GM19395 (cell line): ENCODE data around the gene PRSS57.
"Not testable (repeated sequence)": the region's sequence is repeated elsewhere in the genome, so short reads cannot be mapped to it uniquely, and the experiment has no call there.

ENCODE experiments used
- ATAC-seq: cut with Tn5 transposase; IDR thresholded peaks from one replicate; pipeline ENCODE4 v1.9.1; 2021; ENCODE audit warnings: mild to moderate bottlenecking, moderate library complexity; ENCODE audit not compliant: unreplicated experiment

PRSS57 gene

GRCh38 chr19:695352-695949, at the start of gene PRSS57:
TSS of gene PRSS57 (minus strand) at chr19:695452. CDS start at chr19:695430, 22 bp downstream.
- ATAC-seq: no peak

GRCh38 chr19:743168-743687, 48.0 kb upstream of the PRSS57 start:
- ATAC-seq: no peak

- ATAC-seq: no peak
Observed at GRCh38 chr19:742540-743075, 47.4 kb upstream of the PRSS57 start.

- ATAC-seq: no peak
Observed at GRCh38 chr19:741506-742131, 46.4 kb upstream of the PRSS57 start.

- not testable (repeated sequence) for ATAC-seq
Observed at GRCh38 chr19:740816-741505, 45.7 kb upstream of the PRSS57 start.

- ATAC-seq: no peak
Observed at GRCh38 chr19:739998-740715, 44.9 kb upstream of the PRSS57 start.

GRCh38 chr19:738509-739128, 43.4 kb upstream of the PRSS57 start:
- ATAC-seq: no peak

GRCh38 chr19:737591-738093, 42.4 kb upstream of the PRSS57 start:
- ATAC-seq: no peak

GRCh38 chr19:736125-736524, 40.9 kb upstream of the PRSS57 start:
- no peak for ATAC-seq

- ATAC-seq: no peak
Observed at GRCh38 chr19:734716-735115, 39.5 kb upstream of the PRSS57 start.

GRCh38 chr19:732148-733069, 37.2 kb upstream of the PRSS57 start:
- ATAC-seq: no peak

GRCh38 chr19:731000-731399, 35.7 kb upstream of the PRSS57 start:
- no peak for ATAC-seq

GRCh38 chr19:729965-730668, 34.9 kb upstream of the PRSS57 start:
- no peak for ATAC-seq

- not testable (repeated sequence) for ATAC-seq
Observed at GRCh38 chr19:729564-729963, 34.3 kb upstream of the PRSS57 start.

GRCh38 chr19:728011-728410, 32.8 kb upstream of the PRSS57 start:
- no peak for ATAC-seq

GRCh38 chr19:726993-727956, 32.0 kb upstream of the PRSS57 start:
- ATAC-seq: no peak

- ATAC-seq: no peak
Observed at GRCh38 chr19:725461-726089, 30.3 kb upstream of the PRSS57 start.
